Measurements from ENCODE around the gene TADA3.
A peak's percentile ranks its signal among the peaks of the same experiment; 100 is the strongest.

TADA3 gene

DNA sequence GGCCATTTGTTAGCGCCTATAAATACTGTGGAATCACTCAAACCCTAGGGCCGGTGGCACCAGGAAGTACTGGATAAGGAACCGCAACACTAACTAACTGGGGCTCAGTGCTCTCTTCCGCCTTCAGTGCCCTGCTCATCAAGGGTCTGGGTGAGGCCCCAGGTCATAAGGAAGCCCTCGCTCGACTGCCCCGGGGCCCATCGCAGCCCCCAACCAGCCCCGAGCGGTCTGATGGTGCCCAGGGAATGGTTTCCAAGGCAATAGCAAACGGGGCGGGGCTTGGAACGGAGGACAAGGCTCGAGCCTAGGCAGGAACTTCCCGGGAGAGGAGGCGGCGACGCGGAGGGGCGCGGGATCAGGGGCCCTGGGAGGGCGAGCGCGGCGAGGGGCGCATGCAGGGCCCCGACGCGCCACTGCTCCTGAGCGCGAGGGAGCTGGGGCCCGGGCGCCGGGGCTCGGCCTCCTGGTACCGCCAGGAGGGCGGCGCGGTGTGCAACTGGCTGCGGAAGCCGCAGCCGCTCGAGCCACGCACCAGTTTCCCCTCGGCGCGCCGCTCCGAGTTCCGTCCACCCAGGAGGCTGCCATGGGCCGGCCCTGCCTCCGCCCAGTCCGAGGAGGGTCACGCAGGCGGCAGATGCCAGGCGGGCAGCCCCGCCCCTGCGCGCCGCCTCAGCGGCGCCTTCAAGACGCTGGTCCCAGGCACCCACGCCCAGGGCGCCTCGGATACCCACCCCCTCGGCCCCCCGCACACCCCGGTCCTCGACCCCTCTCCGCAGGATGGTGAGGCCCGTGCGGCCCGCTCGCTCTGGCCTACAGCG is 17.6 kb upstream of the TADA3 start, which contains the start of gene TTLL3:
Gene TTLL3 (plus strand): TSS at position 648 of the 818 bp plus-strand sequence. CDS start 400 bp downstream, outside the sequence.
- DNase-seq (ENCODE audit: low read depth): peak; percentile 50

DNA sequence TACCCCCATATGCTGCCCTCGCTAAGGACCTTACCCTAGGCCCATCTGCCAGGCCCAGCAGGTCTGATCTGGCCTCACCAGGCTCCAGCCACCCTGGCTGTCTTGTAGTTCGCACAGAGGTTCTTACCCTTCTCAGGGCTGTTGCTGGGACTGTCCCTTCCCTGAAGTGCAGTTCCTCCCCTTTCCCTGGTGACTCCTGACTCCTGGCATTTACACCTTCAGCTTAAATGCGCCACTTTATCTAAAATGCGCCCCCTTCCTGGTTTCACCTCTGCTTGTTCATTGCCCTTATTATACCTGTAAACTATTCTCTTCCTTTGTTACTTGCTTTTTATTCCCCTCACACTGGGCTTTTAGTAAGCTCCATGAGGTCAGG is 17.0 kb upstream of the TADA3 start:
- no peak for DNase-seq (ENCODE audit: low read depth)

GRCh38 chr3:9808345-9809037 is 16.2 kb upstream of the TADA3 start:
- DNase-seq (ENCODE audit: low read depth): no peak

DNA sequence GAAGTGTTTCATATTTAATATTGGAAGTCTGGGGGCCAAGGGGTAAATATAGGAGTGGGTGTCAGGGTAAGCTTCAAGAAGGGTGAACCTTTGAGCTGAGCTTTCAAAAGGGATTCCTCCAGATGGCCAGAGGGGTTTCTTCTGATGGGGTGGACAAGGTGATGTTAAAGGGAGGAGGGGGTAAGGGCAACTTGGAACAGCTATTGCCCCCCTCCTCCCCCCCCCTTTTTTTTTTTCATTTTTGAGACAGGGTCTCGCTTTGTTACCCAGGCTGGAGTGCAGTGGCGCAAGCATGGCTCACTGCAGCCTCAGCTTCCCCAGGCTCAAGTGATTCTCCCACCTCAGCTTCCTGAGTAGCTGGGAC is 15.7 kb upstream of the TADA3 start:
- no peak for DNase-seq (ENCODE audit: low read depth)

DNA sequence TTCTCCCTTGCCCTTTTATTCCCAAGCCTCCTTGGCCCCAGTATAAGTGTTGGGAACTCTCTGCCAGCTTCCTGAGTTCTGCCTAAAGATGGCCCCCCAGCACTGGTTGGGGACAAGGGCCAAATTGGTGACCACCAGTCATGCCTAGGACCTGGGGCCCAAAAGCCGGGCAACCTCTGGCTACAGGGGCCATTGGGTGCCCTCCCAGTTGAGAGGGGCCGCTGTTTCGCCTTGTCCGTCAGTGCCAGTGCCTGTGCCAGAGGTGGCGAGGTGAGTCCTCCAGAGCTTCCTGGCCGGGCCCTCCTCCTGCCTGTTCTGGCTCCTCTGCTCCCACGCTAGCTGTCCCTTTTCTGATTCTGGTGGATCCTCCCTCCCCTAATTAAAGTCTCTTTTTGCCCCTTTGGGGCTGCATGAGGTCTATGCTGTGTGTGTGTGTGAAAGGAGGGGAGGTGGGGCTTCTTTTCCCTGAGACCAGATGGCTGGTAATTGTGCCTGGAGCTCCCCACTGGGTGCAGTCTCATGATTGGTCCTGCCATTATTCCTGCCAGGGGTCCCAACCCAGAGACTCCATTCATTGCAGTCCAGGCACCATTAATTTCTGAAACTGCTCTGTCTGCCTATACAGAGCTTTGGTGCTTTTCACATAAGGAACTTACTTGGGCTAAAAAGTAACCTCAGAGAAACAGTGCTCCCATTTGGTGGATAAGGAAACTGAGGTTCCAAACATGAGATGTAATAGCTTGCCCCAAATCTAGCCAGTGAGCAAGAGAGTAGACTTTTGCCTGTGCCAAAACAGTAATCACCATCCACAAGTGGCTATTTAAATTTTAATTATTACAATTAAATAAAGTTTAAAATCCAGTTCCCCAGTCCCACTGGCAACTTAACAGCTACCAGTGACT is 14.7 kb upstream of the TADA3 start:
- DNase-seq (ENCODE audit: low read depth): no peak

DNA sequence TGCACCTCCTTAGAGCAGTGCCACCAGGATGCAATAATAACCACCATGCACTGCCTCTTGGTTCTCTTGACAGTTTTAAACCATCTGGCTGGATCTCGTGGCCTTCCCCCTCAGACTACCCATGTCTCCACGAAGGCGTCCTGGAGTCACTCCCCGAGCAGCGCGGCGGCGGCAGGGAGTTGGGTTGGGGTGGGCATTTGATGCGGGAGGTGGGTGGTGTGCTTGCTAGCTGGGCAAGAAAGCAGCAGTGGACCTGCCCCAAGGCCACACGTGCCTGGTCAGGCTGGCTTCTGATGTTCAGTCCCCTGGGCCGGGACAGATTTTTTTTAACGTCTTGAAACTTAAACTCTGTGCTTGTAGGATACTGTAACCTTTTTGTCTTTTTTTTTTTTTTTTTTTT is 13.9 kb upstream of the TADA3 start:
- no peak for DNase-seq (ENCODE audit: low read depth)

DNA sequence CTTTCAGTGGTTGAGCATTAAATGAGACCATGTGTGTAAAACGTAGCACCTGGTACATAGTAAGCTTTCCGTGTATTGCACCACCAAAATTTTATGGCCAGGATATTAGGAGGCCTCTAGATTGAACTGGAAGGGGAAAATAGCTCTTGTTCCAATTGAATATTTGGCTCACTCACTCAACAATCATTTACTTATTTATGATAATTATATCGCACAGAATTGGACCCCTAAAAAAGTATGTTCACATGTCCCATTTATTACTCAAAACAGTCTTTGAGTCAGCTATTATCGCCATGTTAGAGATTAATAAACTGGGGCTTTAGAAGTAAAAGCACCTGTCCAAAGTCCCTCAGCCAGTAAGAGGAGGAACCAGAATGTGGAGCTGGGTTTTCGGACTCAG is 12.7 kb upstream of the TADA3 start:
- no peak for DNase-seq (ENCODE audit: low read depth)

GRCh38 chr3:9803494-9803893 is 11.2 kb upstream of the TADA3 start:
- DNase-seq (ENCODE audit: low read depth): no peak

- DNase-seq (ENCODE audit: low read depth): no peak
Measured at GRCh38 chr3:9800529-9800928, 8.3 kb upstream of the TADA3 start.

- no peak for DNase-seq (ENCODE audit: low read depth)
Measured at GRCh38 chr3:9797196-9797945, 5.1 kb upstream of the TADA3 start.

GRCh38 chr3:9795207-9795606 is 2.9 kb upstream of the TADA3 start:
- DNase-seq (ENCODE audit: low read depth): no peak

DNA sequence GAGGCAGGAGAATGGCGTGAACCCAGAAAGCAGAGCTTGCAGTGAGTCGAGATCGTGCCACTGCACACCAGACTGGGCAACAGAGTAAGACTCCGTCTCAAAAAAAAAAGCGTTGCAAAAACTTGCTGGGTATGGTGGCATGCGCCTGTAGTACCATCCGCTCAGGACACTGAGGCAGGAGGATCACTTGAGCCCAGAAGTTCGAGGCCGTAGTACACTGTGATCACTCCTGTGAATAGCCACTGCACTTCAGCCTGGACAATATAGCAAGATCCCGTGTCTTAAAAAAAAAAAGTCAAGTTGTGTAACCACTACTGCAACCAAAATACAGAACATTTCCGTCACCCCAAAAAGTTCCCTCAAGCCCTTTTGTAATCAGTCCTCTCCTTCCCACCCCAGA is 2.1 kb upstream of the TADA3 start:
- DNase-seq (ENCODE audit: low read depth): no peak

GRCh38 chr3:9793161-9793781 is 998 bp upstream of the TADA3 start:
- DNase-seq (ENCODE audit: low read depth): no peak

GRCh38 chr3:9791790-9792404 is 376 bp downstream of the TADA3 start:
- DNase-seq (ENCODE audit: low read depth): no peak

GRCh38 chr3:9791127-9791526 is 1.1 kb downstream of the TADA3 start:
- DNase-seq (ENCODE audit: low read depth): no peak

DNA sequence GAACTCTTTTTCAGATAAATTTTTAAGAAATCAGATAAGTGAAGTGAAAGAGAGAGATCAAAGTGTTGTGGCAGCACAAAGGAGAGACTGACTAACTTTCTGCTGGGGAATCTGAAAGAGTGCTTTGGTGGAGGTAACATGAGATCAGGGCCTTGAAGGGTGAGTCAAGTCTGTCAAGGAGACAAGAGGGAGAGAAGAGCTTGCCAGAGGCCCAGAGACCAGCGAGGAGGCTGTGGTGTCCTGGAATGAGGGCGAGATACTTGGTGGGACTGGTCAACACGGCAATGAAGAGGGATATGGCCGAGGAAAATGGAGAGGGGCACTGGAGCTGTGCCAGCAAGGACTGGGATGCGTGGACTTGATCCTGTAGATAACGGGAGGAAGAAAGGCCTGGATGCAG is 4.6 kb downstream of the TADA3 start:
- no peak for DNase-seq (ENCODE audit: low read depth)

DNA sequence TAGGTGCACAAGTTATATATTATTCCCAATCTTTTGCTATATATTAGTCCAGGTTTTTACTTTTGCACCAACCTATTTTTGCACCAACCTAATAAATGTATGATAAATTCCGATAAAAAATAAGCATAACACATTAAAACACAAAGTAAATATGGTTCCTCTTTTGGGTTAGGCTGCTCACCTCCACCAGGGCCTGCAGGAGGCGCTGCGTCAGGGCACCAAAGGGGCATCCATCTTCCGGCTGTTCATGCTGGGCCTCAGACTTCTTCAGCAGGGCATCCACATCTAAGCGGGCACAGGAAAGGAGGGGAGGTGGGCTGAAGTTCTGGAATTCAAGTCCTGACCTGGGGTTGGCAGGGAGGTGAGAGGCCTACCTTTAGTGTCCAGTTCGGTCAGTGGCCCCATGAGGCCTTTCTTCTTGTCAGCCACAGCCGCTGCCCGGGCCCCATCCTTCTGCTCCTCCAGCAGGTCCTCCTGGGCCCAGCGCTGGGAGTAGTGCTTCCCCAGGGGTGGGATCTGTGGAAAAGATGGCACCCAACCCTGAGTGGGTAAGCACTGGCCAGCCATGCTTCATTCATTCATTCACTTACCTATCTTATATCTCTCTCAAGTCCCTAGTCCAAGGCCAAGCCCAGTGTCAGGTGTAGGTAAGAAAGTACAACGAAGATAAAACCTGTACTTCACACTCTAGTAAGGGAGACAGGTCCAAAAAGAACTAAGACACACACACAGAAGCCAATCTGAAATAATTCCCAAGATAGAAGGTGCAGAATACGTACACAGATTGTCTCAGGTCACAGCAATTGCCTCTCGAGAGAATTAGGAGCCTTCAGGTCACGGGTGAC is 5.2 kb downstream of the TADA3 start:
- no peak for DNase-seq (ENCODE audit: low read depth)

GRCh38 chr3:9786209-9786739 is 6.0 kb downstream of the TADA3 start:
- no peak for DNase-seq (ENCODE audit: low read depth)

DNA sequence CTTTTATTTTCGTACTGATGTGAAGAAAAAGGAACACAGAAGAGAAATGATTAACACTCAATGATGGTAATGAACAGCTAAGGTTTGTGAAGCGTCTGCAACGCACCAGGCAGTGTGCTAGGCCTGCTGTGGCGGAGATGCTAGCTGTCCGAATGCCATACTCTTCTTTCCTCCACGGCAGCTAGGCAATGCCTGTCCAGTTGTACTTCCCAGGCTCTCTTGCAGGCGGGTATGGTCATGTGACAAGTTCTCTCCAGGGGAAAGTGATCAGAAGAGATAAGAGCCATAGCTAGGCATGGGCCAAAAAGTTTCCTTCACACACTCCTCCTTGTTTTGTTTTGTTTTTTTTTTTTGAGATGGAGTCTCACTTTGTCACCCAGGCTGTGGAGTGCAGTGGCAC is 6.7 kb downstream of the TADA3 start:
- no peak for DNase-seq (ENCODE audit: low read depth)

- no peak for DNase-seq (ENCODE audit: low read depth)
Measured at GRCh38 chr3:9784965-9785364, 7.3 kb downstream of the TADA3 start.
